K562 (cell line): ENCODE measurements around the gene TOP3A. TPM values are rescaled to one million over a fixed set of nuclear protein-coding genes. Genes with fewer than 3 reads are reported as not detected.

Source experiments
- ATF1 ChIP-seq, 2 experiments: fragments of 450-650 bp in 1 of 2; IDR thresholded peaks; 2 replicates each; pipeline ENCODE4 v1.6.1; 2016; ENCODE audit warnings: missing compliant biosample characterization in 1 of 2, missing genetic modification characterization in 1 of 2
- CXXC5 ChIP-seq: fragments of 250-450 bp; sonication (Bioruptor Pico); IDR thresholded peaks from 2 replicates; pipeline ENCODE4 v1.8.0; 2022; ENCODE audit warnings: inconsistent platforms, mild to moderate bottlenecking, moderate library complexity
- KAT7 ChIP-seq: sonication (generic); formaldehyde crosslinking; IDR thresholded peaks from 2 replicates; pipeline ENCODE4 v1.8.0; 2022; ENCODE audit warnings: missing genetic modification reagents, mild to moderate bottlenecking, borderline replicate concordance
- KDM5B ChIP-seq: fragments of 200-600 bp; sonication (generic); IDR thresholded peaks from 2 replicates; pipeline ENCODE4 v1.6.1; 2012; ENCODE audit warnings: low read depth, mild to moderate bottlenecking, moderate library complexity, low read length, control low read depth, inconsistent platforms; ENCODE audit not compliant: insufficient replicate concordance
- NEUROD1 ChIP-seq: fragments of 150-350 bp; IDR thresholded peaks from 2 replicates; pipeline ENCODE4 v1.6.1; 2014; ENCODE audit warnings: borderline replicate concordance, low read length, low read depth; ENCODE audit not compliant: partially characterized antibody
- POLR2G ChIP-seq: fragments of 200-400 bp; formaldehyde crosslinking; IDR thresholded peaks from 2 replicates; pipeline ENCODE4 v1.6.1; 2017; ENCODE audit warnings: low read depth, mild to moderate bottlenecking, antibody characterized with exemption, low read length, moderate library complexity
- SMAD4 ChIP-seq: fragments of 250-450 bp; sonication (Bioruptor Pico); conservative IDR thresholded peaks from 2 replicates; pipeline ENCODE4 v1.8.0; 2021; ENCODE audit warnings: inconsistent platforms, mild to moderate bottlenecking, moderate library complexity
- SOX6 ChIP-seq: fragments of 450-650 bp; IDR thresholded peaks from 2 replicates; pipeline ENCODE4 v1.6.1; 2014; ENCODE audit warnings: mild to moderate bottlenecking
- TEAD2 ChIP-seq: fragments of 450-650 bp; IDR thresholded peaks from 2 replicates; pipeline ENCODE4 v1.6.1; 2016; ENCODE audit warnings: missing genetic modification characterization, control low read depth, missing compliant biosample characterization
- polyA plus RNA-seq, 8 experiments: library from polyadenylated mRNA; depleted of rRNA in 4 of 8; stranded (reverse) in 5 of 8; unstranded in 3 of 8; fragments of >200 nt; fragmentation: Nextera tagmentation in 2 of 8; fragmentation: Illumina TruSeq in 1 of 8; extraction: Ambion mirVana in 2 of 8; extraction: Trizol in 1 of 8; gene quantifications; 2 replicates each; pipeline versions ENCODE4 v1.2.1 to v1.2.3, GENCODE V29; 2011 to 2014; ENCODE audit warnings: inconsistent platforms in 1 of 8, missing spikeins in 1 of 8
- total RNA-seq, 7 experiments: library from RNA; depleted of rRNA in 6 of 7; stranded (reverse); fragments of >200 nt in 6 of 7; fragmentation: Illumina TruSeq in 2 of 7; extraction: Trizol in 2 of 7; gene quantifications; 2 replicates each; pipeline versions ENCODE4 v1.2.1 to v1.2.3, GENCODE V29; 2011 to 2021; ENCODE audit warnings: low replicate concordance in 1 of 7
- TF ChIP-seq, protein P1 (sequence below), 2 experiments: fragments of 150-350 bp in 1 of 2; IDR thresholded peaks; 2 replicates each; pipeline ENCODE4 v1.6.1; 2012 to 2016; ENCODE audit warnings: low read depth in 2 of 2, low read length in 2 of 2, mild to moderate bottlenecking in 1 of 2, moderate library complexity in 1 of 2
- TF ChIP-seq, protein P2 (sequence below): fragments of 250-450 bp; sonication (Bioruptor Pico); IDR thresholded peaks from 2 replicates; pipeline ENCODE4 v1.4.0; 2020; ENCODE audit warnings: mild to moderate bottlenecking

TOP3A gene
- total and polyA plus RNA-seq, 9 of the 15 experiments (the other 6 are each of a cell fraction or from before 2014, with no cell fraction given), result 5.2 to 49.7 (median 24.7) TPM

DNA sequence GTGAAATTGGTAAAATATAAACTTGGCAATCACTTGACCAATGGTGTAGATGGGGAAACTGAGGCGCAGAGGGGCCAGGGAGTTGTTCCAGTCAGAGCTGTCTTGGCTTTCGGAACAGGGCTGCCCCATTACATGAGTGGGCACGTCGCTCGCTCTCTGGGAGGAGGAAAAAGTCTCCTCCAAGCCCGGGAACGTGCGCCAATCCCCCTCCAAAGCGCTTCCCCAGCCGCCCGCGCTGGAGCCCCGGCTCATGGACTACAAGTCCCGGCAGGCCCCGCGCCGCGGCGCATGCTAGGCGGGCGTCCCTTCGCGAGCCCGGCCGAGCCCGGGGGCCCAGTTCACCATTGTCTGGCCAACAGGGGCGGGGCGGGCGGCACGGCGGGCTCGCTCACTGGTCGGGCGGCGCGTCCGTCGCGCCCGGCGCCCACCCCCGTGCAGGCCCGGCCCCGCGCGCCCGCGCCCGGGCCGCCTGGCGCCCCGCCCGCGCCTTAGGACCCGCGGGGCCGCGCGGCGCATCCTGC is 89.6 kb downstream of the TOP3A start, which contains the start of gene LLGL1 (continued):
- TF ChIP-seq, protein P1, sequence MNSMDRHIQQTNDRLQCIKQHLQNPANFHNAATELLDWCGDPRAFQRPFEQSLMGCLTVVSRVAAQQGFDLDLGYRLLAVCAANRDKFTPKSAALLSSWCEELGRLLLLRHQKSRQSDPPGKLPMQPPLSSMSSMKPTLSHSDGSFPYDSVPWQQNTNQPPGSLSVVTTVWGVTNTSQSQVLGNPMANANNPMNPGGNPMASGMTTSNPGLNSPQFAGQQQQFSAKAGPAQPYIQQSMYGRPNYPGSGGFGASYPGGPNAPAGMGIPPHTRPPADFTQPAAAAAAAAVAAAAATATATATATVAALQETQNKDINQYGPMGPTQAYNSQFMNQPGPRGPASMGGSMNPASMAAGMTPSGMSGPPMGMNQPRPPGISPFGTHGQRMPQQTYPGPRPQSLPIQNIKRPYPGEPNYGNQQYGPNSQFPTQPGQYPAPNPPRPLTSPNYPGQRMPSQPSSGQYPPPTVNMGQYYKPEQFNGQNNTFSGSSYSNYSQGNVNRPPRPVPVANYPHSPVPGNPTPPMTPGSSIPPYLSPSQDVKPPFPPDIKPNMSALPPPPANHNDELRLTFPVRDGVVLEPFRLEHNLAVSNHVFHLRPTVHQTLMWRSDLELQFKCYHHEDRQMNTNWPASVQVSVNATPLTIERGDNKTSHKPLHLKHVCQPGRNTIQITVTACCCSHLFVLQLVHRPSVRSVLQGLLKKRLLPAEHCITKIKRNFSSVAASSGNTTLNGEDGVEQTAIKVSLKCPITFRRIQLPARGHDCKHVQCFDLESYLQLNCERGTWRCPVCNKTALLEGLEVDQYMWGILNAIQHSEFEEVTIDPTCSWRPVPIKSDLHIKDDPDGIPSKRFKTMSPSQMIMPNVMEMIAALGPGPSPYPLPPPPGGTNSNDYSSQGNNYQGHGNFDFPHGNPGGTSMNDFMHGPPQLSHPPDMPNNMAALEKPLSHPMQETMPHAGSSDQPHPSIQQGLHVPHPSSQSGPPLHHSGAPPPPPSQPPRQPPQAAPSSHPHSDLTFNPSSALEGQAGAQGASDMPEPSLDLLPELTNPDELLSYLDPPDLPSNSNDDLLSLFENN (IDR thresholded peaks at IDR 0.05; ENCODE audit: low read depth in 2 of 2, low read length in 2 of 2), result no peak
- TF ChIP-seq SOX6 (peak; percentile 30; the same call in 1 of the 2 replicates), KDM5B (peak; percentile 7), KAT7 (CRISPR knock-in tag) (no peak), TEAD2 (no peak), POLR2G (peak; percentile 49), ATF1 (CRISPR knock-in tag; IDR thresholded peaks at IDR 0.05) (no peak), ATF1 (tag; IDR thresholded peaks at IDR 0.05) (0 out of 2 replicates have a peak, but pooled peaks have one; percentile 13), SMAD4 (CRISPR knock-in tag) (0 out of 2 replicates have a peak, but pooled peaks have one; percentile 25), CXXC5 (CRISPR knock-in tag) (peak; percentile 72), NEUROD1 (peak; percentile 34)
- TF ChIP-seq, protein P2, sequence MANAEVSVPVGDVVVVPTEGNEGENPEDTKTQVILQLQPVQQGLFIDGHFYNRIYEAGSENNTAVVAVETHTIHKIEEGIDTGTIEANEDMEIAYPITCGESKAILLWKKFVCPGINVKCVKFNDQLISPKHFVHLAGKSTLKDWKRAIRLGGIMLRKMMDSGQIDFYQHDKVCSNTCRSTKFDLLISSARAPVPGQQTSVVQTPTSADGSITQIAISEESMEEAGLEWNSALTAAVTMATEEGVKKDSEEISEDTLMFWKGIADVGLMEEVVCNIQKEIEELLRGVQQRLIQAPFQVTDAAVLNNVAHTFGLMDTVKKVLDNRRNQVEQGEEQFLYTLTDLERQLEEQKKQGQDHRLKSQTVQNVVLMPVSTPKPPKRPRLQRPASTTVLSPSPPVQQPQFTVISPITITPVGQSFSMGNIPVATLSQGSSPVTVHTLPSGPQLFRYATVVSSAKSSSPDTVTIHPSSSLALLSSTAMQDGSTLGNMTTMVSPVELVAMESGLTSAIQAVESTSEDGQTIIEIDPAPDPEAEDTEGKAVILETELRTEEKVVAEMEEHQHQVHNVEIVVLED (CRISPR knock-in tag), result peak; percentile 61
